Nephron (organoid): ENCODE results near the gene GTPBP4.

Experiments used
- H3K27ac Mint-ChIP-seq, 3 experiments: 2 replicates each; pipeline ENCODE4 v1.8.0; 2020; ENCODE audit warnings: mixed read lengths in 3 of 3, mild to moderate bottlenecking in 2 of 3, moderate library complexity in 1 of 3
- H3K27me3 Mint-ChIP-seq: 2 replicates; pipeline ENCODE4 v1.8.0; 2021; ENCODE audit warnings: low read depth, mild to moderate bottlenecking, moderate library complexity, mixed read lengths
- H3K36me3 Mint-ChIP-seq: 2 replicates; pipeline ENCODE4 v1.8.0; 2020; ENCODE audit warnings: low read depth, mixed read lengths
- H3K4me1 Mint-ChIP-seq: 2 replicates; pipeline ENCODE4 v1.8.0; 2020; ENCODE audit warnings: mixed read lengths
- H3K4me3 Mint-ChIP-seq, 3 experiments: 2 replicates each; pipeline ENCODE4 v1.8.0; 2020; ENCODE audit warnings: mild to moderate bottlenecking in 3 of 3, mixed read lengths in 3 of 3, moderate library complexity in 2 of 3
- H3K9me3 Mint-ChIP-seq: 2 replicates; pipeline ENCODE4 v1.8.0; 2020; ENCODE audit warnings: mixed read lengths
- CTCF ChIP-seq, 3 experiments: fragments of 200-600 bp; sonication (generic); IDR thresholded peaks; one replicate each; pipeline ENCODE4 v1.5.0; 2021; ENCODE audit warnings: antibody characterized with exemption in 3 of 3; ENCODE audit not compliant: unreplicated experiment in 3 of 3

The GTPBP4 gene

GRCh38 chr10:963655-964054, 24.6 kb upstream of the GTPBP4 start:
- no peak for TF ChIP-seq CTCF (IDR thresholded peaks at IDR 0.05; ENCODE audit: unreplicated experiment in 3 of 3)
- H3K4me1 Mint-ChIP-seq: no peaks in the 10 kb centered on the region
- peaks cover 12% of the 10 kb centered on the region for H3K27me3 Mint-ChIP-seq
- no peak overlapping the region for H3K27ac Mint-ChIP-seq
- no peak overlapping the region for H3K4me3 Mint-ChIP-seq
- H3K9me3 Mint-ChIP-seq: no peaks in the 10 kb centered on the region
- H3K36me3 Mint-ChIP-seq: no peaks in the 10 kb centered on the region

DNA sequence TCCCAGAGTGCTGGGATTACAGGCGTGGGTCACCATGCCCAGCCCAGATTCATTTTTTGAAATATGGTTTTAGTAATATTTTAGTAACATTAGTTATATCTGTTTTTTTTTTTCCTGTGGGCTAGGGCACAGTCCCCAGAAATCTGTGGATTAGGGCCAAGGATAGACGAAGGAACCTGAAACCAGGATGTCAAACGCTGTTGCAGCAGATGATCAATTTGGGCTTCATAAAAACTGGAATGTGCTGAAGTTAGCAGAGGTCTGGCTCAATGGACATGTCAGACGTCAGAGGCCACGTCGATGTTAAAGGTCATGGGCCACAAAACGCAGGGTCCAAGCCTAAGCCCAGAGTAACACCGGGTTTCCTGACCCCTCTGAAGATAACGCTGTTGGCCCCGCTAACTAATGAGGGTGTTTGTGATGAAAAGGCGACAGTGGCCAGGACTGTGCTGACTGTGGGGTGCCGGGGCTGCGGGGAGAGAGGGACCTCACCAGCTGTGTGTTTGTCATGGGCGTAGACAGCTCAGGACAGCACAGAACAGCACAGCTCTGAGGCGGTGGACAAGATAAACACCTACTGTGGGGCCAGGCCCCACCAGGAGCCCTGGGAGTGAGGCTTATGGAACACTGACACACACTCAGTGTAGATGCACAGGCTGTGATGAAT, 23.8 kb upstream of the GTPBP4 start:
- peaks cover 10% of the 10 kb centered on the region for H3K27me3 Mint-ChIP-seq
- H3K9me3 Mint-ChIP-seq: no peaks in the 10 kb centered on the region
- no peak overlapping the region for H3K27ac Mint-ChIP-seq
- no peak overlapping the region for H3K4me3 Mint-ChIP-seq
- TF ChIP-seq CTCF (IDR thresholded peaks at IDR 0.05; ENCODE audit: unreplicated experiment in 3 of 3): no peak
- H3K4me1 Mint-ChIP-seq: no peaks in the 10 kb centered on the region
- no peaks in the 10 kb centered on the region for H3K36me3 Mint-ChIP-seq

- H3K27me3 Mint-ChIP-seq: peaks cover 10% of the 10 kb centered on the region
- no peaks in the 10 kb centered on the region for H3K9me3 Mint-ChIP-seq
- peaks cover 4% of the 10 kb centered on the region for H3K4me1 Mint-ChIP-seq
- no peaks in the 10 kb centered on the region for H3K36me3 Mint-ChIP-seq
- no peak for TF ChIP-seq CTCF (IDR thresholded peaks at IDR 0.05; ENCODE audit: unreplicated experiment in 3 of 3)
- no peak overlapping the region for H3K27ac Mint-ChIP-seq
- no peak overlapping the region for H3K4me3 Mint-ChIP-seq
Measured at GRCh38 chr10:964988-965417, 23.2 kb upstream of the GTPBP4 start.

- H3K9me3 Mint-ChIP-seq: no peaks in the 10 kb centered on the region
- H3K27me3 Mint-ChIP-seq: peaks cover 10% of the 10 kb centered on the region
Measured at GRCh38 chr10:966466-967235, 21.6 kb upstream of the GTPBP4 start.

DNA sequence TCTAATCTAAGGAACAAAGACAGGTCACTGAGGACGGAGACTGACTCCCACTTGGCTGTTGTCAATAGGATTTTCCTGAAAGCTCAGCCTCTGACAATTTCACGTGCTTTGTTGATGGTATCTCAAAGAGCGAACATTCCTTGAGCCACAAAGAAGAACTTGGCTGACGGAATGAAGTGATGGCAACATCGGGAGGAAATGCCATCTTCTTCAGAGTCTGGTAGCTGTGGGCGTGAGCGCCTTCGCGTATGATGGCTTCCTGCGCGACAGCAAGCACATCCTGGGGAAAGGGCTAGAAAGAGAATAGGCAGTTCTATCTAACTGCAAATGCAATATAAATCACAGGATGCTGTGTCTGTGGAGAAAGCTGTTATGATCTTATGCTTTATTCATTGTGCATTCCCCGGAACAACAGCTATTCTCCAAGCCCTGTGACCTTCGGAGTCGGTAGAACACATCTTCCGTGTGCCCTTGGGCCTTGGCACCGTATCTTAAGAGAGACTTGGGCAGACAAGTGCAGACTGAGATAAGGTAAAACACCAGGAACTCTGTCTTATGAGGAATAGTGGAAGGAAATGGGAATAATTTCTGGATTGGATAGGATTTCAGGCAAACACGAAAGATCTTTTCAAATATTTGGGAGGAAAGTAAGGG, 19.6 kb upstream of the GTPBP4 start:
- peaks cover 10% of the 10 kb centered on the region for H3K27me3 Mint-ChIP-seq
- no peaks in the 10 kb centered on the region for H3K9me3 Mint-ChIP-seq
- peak overlapping the region in 1 of 3 experiments; percentile 86 for H3K27ac Mint-ChIP-seq
- TF ChIP-seq CTCF (IDR thresholded peaks at IDR 0.05; ENCODE audit: unreplicated experiment in 3 of 3): no peak
- H3K4me3 Mint-ChIP-seq: no peak overlapping the region
- H3K4me1 Mint-ChIP-seq: peaks cover 20% of the 10 kb centered on the region
- no peaks in the 10 kb centered on the region for H3K36me3 Mint-ChIP-seq

More at GRCh38 chr10:966466-967235, 21.6 kb upstream of the GTPBP4 start:
- Mint-ChIP-seq H3K27ac (no peak overlapping the region), H3K4me3 (no peak overlapping the region), H3K36me3 (no peaks in the 10 kb centered on the region), H3K4me1 (peaks cover 19% of the 10 kb centered on the region)
- no peak for TF ChIP-seq CTCF (IDR thresholded peaks at IDR 0.05; ENCODE audit: unreplicated experiment in 3 of 3)
